GM10266 (cell line): Measurements from ENCODE around the gene NOS3.

Experiments used
- DNase-seq: peaks from one replicate; pipeline ENCODE4 v3.0.0; 2012; ENCODE audit errors: extremely low spot score
- TF ChIP-seq, protein P1 (sequence below): IDR thresholded peaks from 2 replicates; pipeline ENCODE4 v1.5.1; 2012; ENCODE audit warnings: mild to moderate bottlenecking, low read depth; ENCODE audit not compliant: control insufficient read depth, insufficient read depth; ENCODE audit errors: missing control alignments

NOS3 gene

GRCh38 chr7:151063212-151063561 lies 72.4 kb downstream of the NOS3 start:
- TF ChIP-seq, protein P1, sequence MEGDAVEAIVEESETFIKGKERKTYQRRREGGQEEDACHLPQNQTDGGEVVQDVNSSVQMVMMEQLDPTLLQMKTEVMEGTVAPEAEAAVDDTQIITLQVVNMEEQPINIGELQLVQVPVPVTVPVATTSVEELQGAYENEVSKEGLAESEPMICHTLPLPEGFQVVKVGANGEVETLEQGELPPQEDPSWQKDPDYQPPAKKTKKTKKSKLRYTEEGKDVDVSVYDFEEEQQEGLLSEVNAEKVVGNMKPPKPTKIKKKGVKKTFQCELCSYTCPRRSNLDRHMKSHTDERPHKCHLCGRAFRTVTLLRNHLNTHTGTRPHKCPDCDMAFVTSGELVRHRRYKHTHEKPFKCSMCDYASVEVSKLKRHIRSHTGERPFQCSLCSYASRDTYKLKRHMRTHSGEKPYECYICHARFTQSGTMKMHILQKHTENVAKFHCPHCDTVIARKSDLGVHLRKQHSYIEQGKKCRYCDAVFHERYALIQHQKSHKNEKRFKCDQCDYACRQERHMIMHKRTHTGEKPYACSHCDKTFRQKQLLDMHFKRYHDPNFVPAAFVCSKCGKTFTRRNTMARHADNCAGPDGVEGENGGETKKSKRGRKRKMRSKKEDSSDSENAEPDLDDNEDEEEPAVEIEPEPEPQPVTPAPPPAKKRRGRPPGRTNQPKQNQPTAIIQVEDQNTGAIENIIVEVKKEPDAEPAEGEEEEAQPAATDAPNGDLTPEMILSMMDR, result no peak
- no peak for DNase-seq
